GM12891 (cell line): ENCODE measurements around the gene FLOT1.

ENCODE experiments used
- PAX5 ChIP-seq: IDR thresholded peaks from 2 replicates; pipeline ENCODE4 v1.6.1; 2011; ENCODE audit warnings: low read length, moderate library complexity, mild to moderate bottlenecking; ENCODE audit not compliant: insufficient read depth, severe bottlenecking
- POLR2A ChIP-seq: IDR thresholded peaks from 2 replicates; pipeline ENCODE4 v1.6.1; 2011; ENCODE audit warnings: low read depth, low read length, control low read depth
- POLR2AphosphoS5 ChIP-seq: IDR thresholded peaks from 2 replicates; pipeline ENCODE4 v1.6.1; 2011; ENCODE audit warnings: low read depth, low read length, control low read depth
- POU2F2 ChIP-seq: IDR thresholded peaks from 2 replicates; pipeline ENCODE4 v1.6.1; 2011; ENCODE audit warnings: low read depth, mild to moderate bottlenecking, control low read depth, low read length, moderate library complexity
- SPI1 ChIP-seq: IDR thresholded peaks from 2 replicates; pipeline ENCODE4 v1.6.1; 2011; ENCODE audit warnings: low read depth, low read length, control low read depth
- TAF1 ChIP-seq: IDR thresholded peaks from 2 replicates; pipeline ENCODE4 v1.6.1; 2011; ENCODE audit warnings: low read depth, low read length, control low read depth

- TF ChIP-seq POLR2AphosphoS5: no peak
- no peak for TF ChIP-seq SPI1
- TF ChIP-seq POLR2A: no peak
- TF ChIP-seq PAX5: no peak
- TF ChIP-seq TAF1: no peak
- no peak for TF ChIP-seq POU2F2
Observed at GRCh38 chr6:30726506-30727413, 15.7 kb downstream of the FLOT1 start.
